Kidney (tissue), 14 donors: ENCODE measurements around the gene AAGAB. TPM values are rescaled to one million over a fixed set of nuclear protein-coding genes. Genes with fewer than 3 reads are reported as not detected.

Source experiments
- DNase-seq, 5 donors: peaks; one replicate each; pipeline ENCODE4 v3.0.0-alpha.2; 2013 to 2020
- FAIRE-seq: peaks from 2 replicates; lab custom pipeline; 2012; peaks lifted over from hg19 to GRCh38; lab: Jason Lieb, UNC
- H3K27ac ChIP-seq, 2 donors: one replicate each; pipeline ENCODE4 v1.7.0; 2013; ENCODE audit warnings: low read depth in 2 of 2, low read length in 2 of 2, inconsistent platforms in 1 of 2
- H3K27me3 ChIP-seq: one replicate; pipeline ENCODE4 v1.7.1; 2013; ENCODE audit warnings: low read length, inconsistent platforms; ENCODE audit not compliant: control insufficient read depth, insufficient read depth
- H3K36me3 ChIP-seq, 3 donors: one replicate each; pipeline versions ENCODE4 v1.7.0 to v1.7.1; 2013; ENCODE audit warnings: low read length in 3 of 3, control low read depth in 1 of 3, inconsistent platforms in 1 of 3; ENCODE audit not compliant: insufficient read depth in 3 of 3, control insufficient read depth in 2 of 3
- H3K4me1 ChIP-seq, 3 donors: one replicate each; pipeline versions ENCODE4 v1.7.0 to v1.7.1; 2013; ENCODE audit warnings: low read length in 3 of 3, inconsistent platforms in 1 of 3, low read depth in 1 of 3; ENCODE audit not compliant: control insufficient read depth in 2 of 3, insufficient read depth in 2 of 3
- H3K4me3 ChIP-seq, 3 donors: one replicate each; pipeline versions ENCODE4 v1.7.0 to v1.8.1; 2013; ENCODE audit warnings: low read length in 3 of 3, control low read depth in 1 of 3, inconsistent platforms in 1 of 3
- H3K9ac ChIP-seq, 3 donors: one replicate each; pipeline versions ENCODE4 v1.7.0 to v1.7.1; 2013; ENCODE audit warnings: low read length in 3 of 3, control low read depth in 1 of 3, inconsistent platforms in 1 of 3
- H3K9me3 ChIP-seq, 3 donors: one replicate each; pipeline versions ENCODE4 v1.7.0 to v1.7.1; 2013; ENCODE audit warnings: low read length in 3 of 3, control low read depth in 1 of 3, inconsistent platforms in 1 of 3; ENCODE audit not compliant: control insufficient read depth in 2 of 3, insufficient read depth in 1 of 3
- intact Hi-C: fragments of 100-400 bp; cut with DNase I; formaldehyde crosslinking; loops from one replicate; pipeline ENCODE4 v1.11.1; 2022
- polyA plus RNA-seq: library from polyadenylated mRNA; stranded (reverse); fragments of 350-450 nt; fragmentation: Illumina TruSeq; extraction: RNeasy Lipid Tissue Mini Kit (QIAGEN cat#74804); gene quantifications from one replicate; pipeline ENCODE4 v1.2.3, GENCODE V29; 2014; ENCODE audit warnings: low read depth, low replicate concordance; ENCODE audit not compliant: insufficient read depth
- total RNA-seq: library from RNA; stranded (reverse); fragmentation: NEBNext Ultra II Directional; extraction: Animal tissue kit (Norgen Biotek cat#: 25700); gene quantifications from one replicate; pipeline ENCODE4 v1.2.1, GENCODE V29; 2021
- TF ChIP-seq, protein P1 (sequence below): IDR thresholded peaks from 3 replicates; pipeline ENCODE4 v1.5.1; 2012; ENCODE audit warnings: mild to moderate bottlenecking, moderate library complexity, borderline replicate concordance; ENCODE audit not compliant: insufficient read depth; ENCODE audit errors: extremely low read depth
- donor health status: control.
- donor health status: control.
- donor health status: control.
- donor health status: control.
- donor health status: control.
- donor health status: DM: yes; HTN: yes; CAD: no.
- donor health status: Normal renal cell carcinoma (clear cell type).

The AAGAB gene
- total and polyA plus RNA-seq, 2 donors from 2014 or later, result 40.7 to 44.0 TPM

DNA sequence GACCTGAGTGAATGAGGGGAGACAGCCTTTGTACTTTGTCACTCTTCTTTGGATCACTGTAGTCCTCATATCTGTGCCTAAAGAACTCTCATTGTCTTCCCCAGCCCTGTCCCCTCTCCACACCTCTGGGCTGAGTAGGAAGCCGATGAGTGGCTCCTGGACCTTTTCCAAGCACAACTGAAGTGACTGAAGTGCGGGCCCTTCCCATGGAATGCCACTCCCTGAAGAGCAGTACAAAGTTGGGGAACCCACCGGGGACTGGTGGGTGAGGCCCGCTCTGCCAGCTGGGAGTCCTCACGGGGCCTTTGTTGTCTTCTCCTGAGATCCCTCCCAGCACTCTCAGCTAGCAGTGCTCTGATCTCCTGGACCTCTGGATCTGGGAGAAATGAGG, 90.1 kb downstream of the AAGAB start:
- Histone ChIP-seq H3K27me3 (no peaks in the 10 kb centered on the region), H3K4me1 (peaks cover 0 to 9% (median 0%) of the 10 kb centered on the region in 3 donors), H3K27ac (no peak overlapping the region), H3K9ac (no peak overlapping the region), H3K36me3 (peaks cover 0 to 29% (median 11%) of the 10 kb centered on the region in 3 donors), H3K9me3 (no peaks in the 10 kb centered on the region), H3K4me3 (no peak overlapping the region)
- TF ChIP-seq, protein P1, sequence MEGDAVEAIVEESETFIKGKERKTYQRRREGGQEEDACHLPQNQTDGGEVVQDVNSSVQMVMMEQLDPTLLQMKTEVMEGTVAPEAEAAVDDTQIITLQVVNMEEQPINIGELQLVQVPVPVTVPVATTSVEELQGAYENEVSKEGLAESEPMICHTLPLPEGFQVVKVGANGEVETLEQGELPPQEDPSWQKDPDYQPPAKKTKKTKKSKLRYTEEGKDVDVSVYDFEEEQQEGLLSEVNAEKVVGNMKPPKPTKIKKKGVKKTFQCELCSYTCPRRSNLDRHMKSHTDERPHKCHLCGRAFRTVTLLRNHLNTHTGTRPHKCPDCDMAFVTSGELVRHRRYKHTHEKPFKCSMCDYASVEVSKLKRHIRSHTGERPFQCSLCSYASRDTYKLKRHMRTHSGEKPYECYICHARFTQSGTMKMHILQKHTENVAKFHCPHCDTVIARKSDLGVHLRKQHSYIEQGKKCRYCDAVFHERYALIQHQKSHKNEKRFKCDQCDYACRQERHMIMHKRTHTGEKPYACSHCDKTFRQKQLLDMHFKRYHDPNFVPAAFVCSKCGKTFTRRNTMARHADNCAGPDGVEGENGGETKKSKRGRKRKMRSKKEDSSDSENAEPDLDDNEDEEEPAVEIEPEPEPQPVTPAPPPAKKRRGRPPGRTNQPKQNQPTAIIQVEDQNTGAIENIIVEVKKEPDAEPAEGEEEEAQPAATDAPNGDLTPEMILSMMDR, result no peak
- intact Hi-C loops, result no loop called here
- no peak for FAIRE-seq
- DNase-seq, result peak in 1 of 5 donors; percentile 53

DNA sequence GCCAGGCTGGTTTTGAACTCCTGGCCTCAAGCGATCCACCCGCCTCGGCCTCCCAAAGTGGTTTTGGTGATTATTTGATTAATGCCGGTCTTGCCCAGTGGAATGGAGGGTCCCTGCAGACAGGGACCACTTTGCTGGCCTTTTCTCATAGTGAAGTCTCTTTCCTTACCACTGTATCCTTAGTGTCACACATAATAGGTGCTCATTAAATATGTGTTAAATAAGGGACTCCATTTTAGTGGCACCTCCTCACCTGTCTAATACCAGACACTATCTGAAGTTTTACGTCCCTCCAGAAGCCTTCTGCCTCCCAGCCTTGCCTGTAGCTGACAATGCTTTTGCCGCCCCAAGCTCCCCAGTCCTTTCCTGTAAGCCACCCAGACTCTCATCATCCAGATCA, 91.3 kb downstream of the AAGAB start:
- Histone ChIP-seq H3K4me3 (no peak overlapping the region), H3K27ac (no peak overlapping the region), H3K36me3 (peaks cover 0 to 21% (median 11%) of the 10 kb centered on the region in 3 donors), H3K9me3 (no peaks in the 10 kb centered on the region), H3K9ac (no peak overlapping the region), H3K27me3 (no peaks in the 10 kb centered on the region), H3K4me1 (peaks cover 0 to 13% (median 4%) of the 10 kb centered on the region in 3 donors)
- intact Hi-C loops, result no loop called here
- TF ChIP-seq, protein P1, result no peak
- FAIRE-seq (no peak), DNase-seq (peak in 1 of 5 donors; percentile 21)

DNA sequence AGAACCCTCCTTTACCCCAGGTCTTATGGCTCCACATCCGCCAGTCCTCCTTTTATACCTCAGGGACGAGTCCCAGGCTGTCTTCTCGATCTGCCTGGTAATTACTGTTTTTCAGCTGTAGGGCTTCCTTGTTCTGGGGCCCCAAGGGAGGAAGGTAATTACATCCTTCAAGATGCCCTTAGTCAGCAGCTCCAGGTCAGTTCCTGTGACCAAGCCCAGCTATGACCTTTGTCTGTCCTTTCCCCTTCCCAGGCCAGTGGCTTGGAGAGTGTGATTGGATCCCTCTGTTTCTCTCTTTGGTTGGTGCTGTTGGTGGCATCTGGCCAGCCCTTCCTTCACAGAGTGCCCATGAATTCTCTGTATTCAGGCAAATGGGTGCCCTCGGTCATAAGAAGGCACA, 92.6 kb downstream of the AAGAB start:
- H3K36me3 ChIP-seq, result peaks cover 0 to 14% (median 10%) of the 10 kb centered on the region in 3 donors
- TF ChIP-seq, protein P1, result no peak
- no peak overlapping the region for H3K4me3 ChIP-seq
- no peaks in the 10 kb centered on the region for H3K27me3 ChIP-seq
- no peak overlapping the region for H3K9ac ChIP-seq
- DNase-seq (no peak), FAIRE-seq (no peak)
- no peaks in the 10 kb centered on the region for H3K9me3 ChIP-seq
- peaks cover 0 to 14% (median 7%) of the 10 kb centered on the region in 3 donors for H3K4me1 ChIP-seq
- intact Hi-C loops, result no loop called here
- no peak overlapping the region for H3K27ac ChIP-seq

DNA sequence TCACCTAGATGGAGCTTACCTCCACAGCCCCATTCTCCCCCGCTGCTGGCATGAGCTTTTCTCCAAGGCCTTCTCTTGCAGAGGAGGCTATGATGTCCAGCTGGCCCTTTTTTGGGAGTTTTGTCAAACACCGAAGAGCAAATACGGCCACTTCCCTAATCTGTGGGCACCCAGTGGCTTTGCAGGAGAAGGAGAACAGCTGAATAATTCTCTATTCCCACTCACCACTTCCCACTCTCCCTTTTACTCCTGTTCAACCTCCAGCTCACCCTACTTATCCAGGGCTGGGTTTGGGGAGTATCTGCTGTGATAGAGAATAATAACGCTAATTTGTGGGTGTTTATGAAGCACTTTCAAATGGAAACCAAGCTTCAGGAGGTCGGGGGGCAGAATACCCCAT, 93.0 kb downstream of the AAGAB start:
- Histone ChIP-seq H3K9ac (no peak overlapping the region), H3K4me1 (peaks cover 0 to 14% (median 7%) of the 10 kb centered on the region in 3 donors), H3K27me3 (no peaks in the 10 kb centered on the region), H3K36me3 (peaks cover 0 to 9% (median 6%) of the 10 kb centered on the region in 3 donors), H3K4me3 (no peak overlapping the region), H3K27ac (no peak overlapping the region), H3K9me3 (no peaks in the 10 kb centered on the region)
- no peak for DNase-seq
- TF ChIP-seq, protein P1, result no peak
- FAIRE-seq, result no peak
- intact Hi-C loops, result no loop called here
